Occipital lobe (tissue), 2 donors: Measurements from ENCODE around the gene FHIT. TPM values are rescaled to one million over a fixed set of nuclear protein-coding genes. Genes with fewer than 3 reads are reported as not detected.

Source experiments
- DNase-seq: peaks from one replicate; lab custom pipeline; 2025; lab: John Stamatoyannopoulos, UW
- total RNA-seq: library from RNA; depleted of rRNA; stranded (reverse); fragments of >200 nt; gene quantifications from one replicate; pipeline ENCODE4 v1.2.3, GENCODE V29; 2014

Gene FHIT
- total RNA-seq, 1 donor from 2014 or later, result 3.6 TPM

GRCh38 chr3:60013241-60013640 lies 1238.0 kb downstream of the FHIT start:
- DNase-seq, result no peak

GRCh38 chr3:60011218-60011617 lies 1240.0 kb downstream of the FHIT start:
- DNase-seq, result no peak

- DNase-seq, result no peak
Observed at GRCh38 chr3:60010781-60011180, 1240.5 kb downstream of the FHIT start.

- DNase-seq, result no peak
Observed at GRCh38 chr3:60009931-60010478, 1241.2 kb downstream of the FHIT start.

GRCh38 chr3:60001369-60001768 lies 1249.9 kb downstream of the FHIT start:
- no peak for DNase-seq

- DNase-seq, result no peak
Observed at GRCh38 chr3:60000311-60001105, 1250.7 kb downstream of the FHIT start.

- DNase-seq, result no peak
Observed at GRCh38 chr3:59998058-59998457, 1253.2 kb downstream of the FHIT start.

- DNase-seq, result no peak
Observed at GRCh38 chr3:59997583-59997982, 1253.7 kb downstream of the FHIT start.

- DNase-seq, result no peak
Observed at GRCh38 chr3:59996056-59996455, 1255.2 kb downstream of the FHIT start.

- no peak for DNase-seq
Observed at GRCh38 chr3:59995563-59995962, 1255.7 kb downstream of the FHIT start.

GRCh38 chr3:59994732-59995304 lies 1256.4 kb downstream of the FHIT start:
- DNase-seq, result no peak

- DNase-seq, result no peak
Observed at GRCh38 chr3:59992578-59992977, 1258.7 kb downstream of the FHIT start.

GRCh38 chr3:59990915-59991314 lies 1260.3 kb downstream of the FHIT start:
- no peak for DNase-seq

GRCh38 chr3:59982510-59982909 lies 1268.7 kb downstream of the FHIT start:
- DNase-seq, result no peak

- no peak for DNase-seq
Observed at GRCh38 chr3:59981377-59981776, 1269.9 kb downstream of the FHIT start.

GRCh38 chr3:59980576-59980975 lies 1270.7 kb downstream of the FHIT start:
- DNase-seq, result no peak

GRCh38 chr3:59979542-59979941 lies 1271.7 kb downstream of the FHIT start:
- no peak for DNase-seq

- no peak for DNase-seq
Observed at GRCh38 chr3:59978979-59979378, 1272.3 kb downstream of the FHIT start.

- DNase-seq, result no peak
Observed at GRCh38 chr3:59970796-59971195, 1280.5 kb downstream of the FHIT start.

GRCh38 chr3:59970376-59970775 lies 1280.9 kb downstream of the FHIT start:
- DNase-seq, result no peak

- no peak for DNase-seq
Observed at GRCh38 chr3:59968513-59969045, 1282.7 kb downstream of the FHIT start.

- no peak for DNase-seq
Observed at GRCh38 chr3:59963676-59964075, 1287.6 kb downstream of the FHIT start.

GRCh38 chr3:59957150-59957549 lies 1294.1 kb downstream of the FHIT start:
- no peak for DNase-seq
